ENCODE data around the gene CD160.
"Not testable (repeated sequence)": the region's sequence is repeated elsewhere in the genome, so short reads cannot be mapped to it uniquely, and the experiment has no call there.

DNA sequence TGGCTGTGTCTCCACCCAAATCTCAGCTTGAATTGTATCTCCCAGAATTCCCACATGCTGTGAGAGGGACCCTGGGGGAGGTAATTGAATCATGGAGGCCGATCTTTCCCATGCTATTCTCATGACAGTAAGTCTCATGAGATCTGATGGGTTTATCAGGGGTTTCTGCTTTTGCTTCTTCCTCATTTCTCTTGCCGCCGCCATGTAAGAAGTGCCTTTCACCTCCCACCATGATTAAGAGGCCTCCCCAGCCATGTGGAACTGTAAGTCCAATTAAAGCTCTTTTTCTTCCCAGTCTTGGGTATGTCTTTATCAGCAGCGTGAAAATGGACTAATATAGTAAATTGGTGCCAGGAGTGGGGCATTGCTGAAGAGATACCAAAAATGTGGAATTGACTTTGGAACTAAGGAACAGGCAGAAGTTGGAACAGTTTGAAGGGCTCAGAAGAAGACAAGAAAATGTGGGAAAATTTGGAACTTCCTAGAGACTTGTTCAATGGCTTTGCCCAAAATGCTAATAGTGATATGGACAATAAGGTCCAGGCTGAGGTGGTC is 41.2 kb downstream of the CD160 start:
- TF ChIP-seq, protein P1, sequence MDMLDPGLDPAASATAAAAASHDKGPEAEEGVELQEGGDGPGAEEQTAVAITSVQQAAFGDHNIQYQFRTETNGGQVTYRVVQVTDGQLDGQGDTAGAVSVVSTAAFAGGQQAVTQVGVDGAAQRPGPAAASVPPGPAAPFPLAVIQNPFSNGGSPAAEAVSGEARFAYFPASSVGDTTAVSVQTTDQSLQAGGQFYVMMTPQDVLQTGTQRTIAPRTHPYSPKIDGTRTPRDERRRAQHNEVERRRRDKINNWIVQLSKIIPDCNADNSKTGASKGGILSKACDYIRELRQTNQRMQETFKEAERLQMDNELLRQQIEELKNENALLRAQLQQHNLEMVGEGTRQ (IDR thresholded peaks at IDR 0.05; ENCODE audit: low read depth, low read length) = not testable (repeated sequence)
- TF ChIP-seq, protein P1 (CRISPR knock-in tag; IDR thresholded peaks at IDR 0.05; ENCODE audit: borderline replicate concordance) = not testable (repeated sequence)
- not testable (repeated sequence) for TF ChIP-seq SRF (IDR thresholded peaks at IDR 0.05; ENCODE audit: low read depth, low read length); ZNF567 (CRISPR knock-in tag; IDR thresholded peaks at IDR 0.05; ENCODE audit: borderline replicate concordance); GABPA (IDR thresholded peaks at IDR 0.05; ENCODE audit: low read depth, low read length); GABPA (CRISPR knock-in tag; IDR thresholded peaks at IDR 0.05; ENCODE audit: low read depth); ZNF10 (CRISPR knock-in tag; IDR thresholded peaks at IDR 0.05; ENCODE audit: borderline replicate concordance, low read depth); NFRKB (IDR thresholded peaks at IDR 0.05); TCF7L2 (IDR thresholded peaks at IDR 0.05; ENCODE audit: low read depth, low read length); FOXO1 (CRISPR knock-in tag; IDR thresholded peaks at IDR 0.05); PHB2 (IDR thresholded peaks at IDR 0.05; ENCODE audit: partially characterized antibody)
- TF ChIP-seq, protein P2, sequence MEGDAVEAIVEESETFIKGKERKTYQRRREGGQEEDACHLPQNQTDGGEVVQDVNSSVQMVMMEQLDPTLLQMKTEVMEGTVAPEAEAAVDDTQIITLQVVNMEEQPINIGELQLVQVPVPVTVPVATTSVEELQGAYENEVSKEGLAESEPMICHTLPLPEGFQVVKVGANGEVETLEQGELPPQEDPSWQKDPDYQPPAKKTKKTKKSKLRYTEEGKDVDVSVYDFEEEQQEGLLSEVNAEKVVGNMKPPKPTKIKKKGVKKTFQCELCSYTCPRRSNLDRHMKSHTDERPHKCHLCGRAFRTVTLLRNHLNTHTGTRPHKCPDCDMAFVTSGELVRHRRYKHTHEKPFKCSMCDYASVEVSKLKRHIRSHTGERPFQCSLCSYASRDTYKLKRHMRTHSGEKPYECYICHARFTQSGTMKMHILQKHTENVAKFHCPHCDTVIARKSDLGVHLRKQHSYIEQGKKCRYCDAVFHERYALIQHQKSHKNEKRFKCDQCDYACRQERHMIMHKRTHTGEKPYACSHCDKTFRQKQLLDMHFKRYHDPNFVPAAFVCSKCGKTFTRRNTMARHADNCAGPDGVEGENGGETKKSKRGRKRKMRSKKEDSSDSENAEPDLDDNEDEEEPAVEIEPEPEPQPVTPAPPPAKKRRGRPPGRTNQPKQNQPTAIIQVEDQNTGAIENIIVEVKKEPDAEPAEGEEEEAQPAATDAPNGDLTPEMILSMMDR (CRISPR knock-in tag; IDR thresholded peaks at IDR 0.05) = not testable (repeated sequence)
